Osteocyte (in vitro differentiated cells): ENCODE results near the gene CLUH. TPM values are rescaled to one million over a fixed set of nuclear protein-coding genes. Genes with fewer than 3 reads are reported as not detected.

Experiments
- DNase-seq: peaks from one replicate; pipeline ENCODE4 v3.0.0; 2021; ENCODE audit warnings: mixed read lengths; ENCODE audit not compliant: unreplicated experiment; ENCODE audit errors: extremely low spot score
- H3K27ac Mint-ChIP-seq: one replicate; pipeline ENCODE4 v1.8.0; 2021; ENCODE audit warnings: mild to moderate bottlenecking, mixed read lengths; ENCODE audit not compliant: unreplicated experiment
- H3K27me3 Mint-ChIP-seq: one replicate; pipeline ENCODE4 v1.8.0; 2021; ENCODE audit warnings: mixed read lengths; ENCODE audit not compliant: unreplicated experiment
- H3K36me3 Mint-ChIP-seq: one replicate; pipeline ENCODE4 v1.8.0; 2021; ENCODE audit warnings: mixed read lengths; ENCODE audit not compliant: unreplicated experiment
- H3K4me1 Mint-ChIP-seq: one replicate; pipeline ENCODE4 v1.8.0; 2021; ENCODE audit warnings: mixed read lengths; ENCODE audit not compliant: unreplicated experiment
- H3K4me3 Mint-ChIP-seq: one replicate; pipeline ENCODE4 v1.8.0; 2021; ENCODE audit warnings: mild to moderate bottlenecking, moderate library complexity, mixed read lengths; ENCODE audit not compliant: unreplicated experiment
- H3K9me3 Mint-ChIP-seq: one replicate; pipeline ENCODE4 v1.8.0; 2021; ENCODE audit warnings: mixed read lengths; ENCODE audit not compliant: unreplicated experiment
- total RNA-seq: library from RNA; stranded (reverse); gene quantifications from 2 replicates; pipeline ENCODE4 v1.2.1, GENCODE V29; 2021
- TF ChIP-seq, protein P1 (sequence below): fragments of 200-600 bp; sonication (generic); IDR thresholded peaks from 2 replicates; pipeline ENCODE4 v1.5.0; 2021; ENCODE audit warnings: antibody characterized with exemption, mild to moderate bottlenecking, moderate library complexity

CLUH gene
- total RNA-seq, 1 donor from 2014 or later: 49.4 TPM

DNA sequence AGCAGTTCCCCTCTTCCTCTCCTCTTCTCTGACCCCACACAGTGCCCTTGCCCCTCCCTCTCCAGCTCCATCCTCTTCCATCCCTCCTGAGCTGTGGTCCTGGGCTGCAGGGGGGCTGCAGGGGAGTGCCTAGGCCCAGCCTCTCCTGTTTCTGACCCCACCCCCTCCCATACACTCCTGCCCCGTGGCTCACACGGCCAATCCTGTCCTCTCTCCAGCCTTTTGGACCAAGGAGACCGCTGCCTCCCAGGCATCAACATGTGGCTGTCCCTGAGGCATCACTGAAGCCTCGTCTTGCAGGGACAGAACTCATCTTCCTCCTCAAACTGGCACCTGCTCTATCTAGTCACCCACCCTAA is 6.7 kb downstream of the CLUH start:
- H3K9me3 Mint-ChIP-seq: no peaks in the 10 kb centered on the region
- peaks cover 4% of the 10 kb centered on the region for H3K36me3 Mint-ChIP-seq
- H3K27ac Mint-ChIP-seq: peak overlapping the region; percentile 8
- no peak overlapping the region for H3K4me3 Mint-ChIP-seq
- TF ChIP-seq, protein P1, sequence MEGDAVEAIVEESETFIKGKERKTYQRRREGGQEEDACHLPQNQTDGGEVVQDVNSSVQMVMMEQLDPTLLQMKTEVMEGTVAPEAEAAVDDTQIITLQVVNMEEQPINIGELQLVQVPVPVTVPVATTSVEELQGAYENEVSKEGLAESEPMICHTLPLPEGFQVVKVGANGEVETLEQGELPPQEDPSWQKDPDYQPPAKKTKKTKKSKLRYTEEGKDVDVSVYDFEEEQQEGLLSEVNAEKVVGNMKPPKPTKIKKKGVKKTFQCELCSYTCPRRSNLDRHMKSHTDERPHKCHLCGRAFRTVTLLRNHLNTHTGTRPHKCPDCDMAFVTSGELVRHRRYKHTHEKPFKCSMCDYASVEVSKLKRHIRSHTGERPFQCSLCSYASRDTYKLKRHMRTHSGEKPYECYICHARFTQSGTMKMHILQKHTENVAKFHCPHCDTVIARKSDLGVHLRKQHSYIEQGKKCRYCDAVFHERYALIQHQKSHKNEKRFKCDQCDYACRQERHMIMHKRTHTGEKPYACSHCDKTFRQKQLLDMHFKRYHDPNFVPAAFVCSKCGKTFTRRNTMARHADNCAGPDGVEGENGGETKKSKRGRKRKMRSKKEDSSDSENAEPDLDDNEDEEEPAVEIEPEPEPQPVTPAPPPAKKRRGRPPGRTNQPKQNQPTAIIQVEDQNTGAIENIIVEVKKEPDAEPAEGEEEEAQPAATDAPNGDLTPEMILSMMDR: no peak
- H3K4me1 Mint-ChIP-seq: peaks cover 36% of the 10 kb centered on the region
- no peak for DNase-seq
- no peaks in the 10 kb centered on the region for H3K27me3 Mint-ChIP-seq

DNA sequence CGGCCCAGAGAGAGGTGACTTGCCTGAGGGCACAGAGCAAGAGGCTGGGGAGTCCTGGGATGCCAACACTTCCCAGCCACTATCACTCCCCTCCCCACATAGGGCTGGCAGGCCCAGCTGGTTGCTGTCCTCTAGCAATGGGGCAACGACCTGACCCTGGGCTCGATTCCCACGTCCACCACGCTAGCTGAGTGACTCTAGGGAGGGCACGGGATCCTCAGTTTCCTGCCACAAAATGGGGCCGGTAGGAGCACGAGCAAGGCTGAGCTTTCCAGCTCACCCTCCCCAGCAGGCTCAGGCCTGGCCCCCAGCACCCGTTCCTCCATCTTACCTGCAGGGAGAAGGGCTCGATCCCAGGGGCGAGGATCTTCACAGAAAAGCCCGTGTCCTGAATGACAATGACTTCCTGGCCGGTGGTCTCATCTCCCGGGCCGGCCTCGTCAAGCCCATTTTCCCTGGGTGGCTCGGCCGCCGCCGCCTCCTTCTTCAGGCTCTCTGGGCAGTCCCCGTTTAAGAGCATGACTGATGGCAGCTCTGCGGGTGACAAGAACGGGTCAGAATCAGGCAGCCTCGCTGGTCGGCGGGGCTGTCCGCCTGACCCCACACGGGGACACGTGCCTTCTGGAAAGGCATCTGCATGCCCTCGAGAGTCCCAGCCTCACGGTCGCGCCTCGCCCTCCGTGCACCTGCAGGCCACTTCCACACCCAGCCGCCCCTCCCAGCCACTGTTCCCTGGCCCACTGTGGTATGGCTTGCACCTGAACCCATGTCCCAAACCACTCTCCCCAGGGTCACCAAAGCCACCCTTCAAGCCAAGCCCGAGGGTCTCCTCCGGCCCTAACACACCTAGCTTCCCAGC is 7.3 kb downstream of the CLUH start:
- H3K27ac Mint-ChIP-seq: no peak overlapping the region
- no peaks in the 10 kb centered on the region for H3K27me3 Mint-ChIP-seq
- H3K36me3 Mint-ChIP-seq: peaks cover 4% of the 10 kb centered on the region
- H3K4me3 Mint-ChIP-seq: no peak overlapping the region
- no peak for DNase-seq
- peaks cover 30% of the 10 kb centered on the region for H3K4me1 Mint-ChIP-seq
- TF ChIP-seq, protein P1: no peak
- no peaks in the 10 kb centered on the region for H3K9me3 Mint-ChIP-seq

DNA sequence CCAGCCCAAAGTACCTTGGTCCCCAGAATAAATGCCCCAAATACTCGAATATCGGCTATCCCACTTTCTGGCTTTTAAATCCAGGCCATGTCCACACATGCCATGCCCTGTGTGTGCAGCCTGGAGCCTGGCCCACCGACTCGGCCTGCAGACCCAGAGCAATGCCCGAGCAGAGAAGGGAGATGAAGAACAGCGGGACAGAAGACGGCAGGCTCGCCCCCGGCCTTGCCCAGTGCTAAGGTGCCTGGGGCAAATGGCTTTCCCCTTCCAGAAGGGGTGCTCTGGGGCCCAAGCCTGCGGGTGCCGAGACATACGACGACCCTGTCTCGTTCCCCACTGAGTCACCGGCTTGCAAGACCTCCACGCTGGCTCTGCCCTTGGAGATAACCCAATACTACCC is 8.0 kb downstream of the CLUH start:
- H3K27me3 Mint-ChIP-seq: no peaks in the 10 kb centered on the region
- H3K4me3 Mint-ChIP-seq: no peak overlapping the region
- no peak for DNase-seq
- no peaks in the 10 kb centered on the region for H3K9me3 Mint-ChIP-seq
- peaks cover 25% of the 10 kb centered on the region for H3K4me1 Mint-ChIP-seq
- H3K27ac Mint-ChIP-seq: no peak overlapping the region
- TF ChIP-seq, protein P1: no peak
- peaks cover 4% of the 10 kb centered on the region for H3K36me3 Mint-ChIP-seq

DNA sequence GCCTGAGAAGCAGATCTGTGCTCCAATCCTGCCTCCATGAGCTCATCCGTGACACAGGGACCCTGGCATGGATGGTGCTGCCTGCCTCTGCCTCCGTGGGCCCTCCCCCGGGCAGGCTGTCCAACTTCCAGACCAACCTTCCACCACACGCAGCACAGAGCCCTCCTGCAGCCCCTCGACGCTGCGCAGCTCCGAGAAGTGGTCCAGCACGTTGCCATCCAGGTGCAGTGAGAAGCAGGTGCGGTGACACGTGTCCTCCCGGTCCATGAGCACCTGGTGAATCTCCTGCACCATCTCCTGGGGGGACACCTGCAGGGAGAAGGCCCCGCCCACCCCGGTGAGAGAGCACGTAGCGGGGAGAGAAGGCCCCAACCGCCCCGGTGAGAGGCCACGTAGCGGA is 8.4 kb downstream of the CLUH start:
- no peak overlapping the region for H3K27ac Mint-ChIP-seq
- TF ChIP-seq, protein P1: no peak

GRCh38 chr17:2701996-2702741 is 9.4 kb downstream of the CLUH start:
- H3K36me3 Mint-ChIP-seq: peaks cover 4% of the 10 kb centered on the region
- DNase-seq: no peak
- no peak overlapping the region for H3K4me3 Mint-ChIP-seq
- no peaks in the 10 kb centered on the region for H3K27me3 Mint-ChIP-seq
- H3K27ac Mint-ChIP-seq: no peak overlapping the region
- TF ChIP-seq, protein P1: no peak
- no peaks in the 10 kb centered on the region for H3K9me3 Mint-ChIP-seq
- H3K4me1 Mint-ChIP-seq: peaks cover 17% of the 10 kb centered on the region

More for the DNA sequence above, 8.4 kb downstream of the CLUH start:
- Mint-ChIP-seq H3K9me3 (no peaks in the 10 kb centered on the region), H3K36me3 (peaks cover 4% of the 10 kb centered on the region), H3K4me3 (no peak overlapping the region), H3K4me1 (peaks cover 21% of the 10 kb centered on the region), H3K27me3 (no peaks in the 10 kb centered on the region)
- no peak for DNase-seq
